SK-N-MC (cell line): Measurements from ENCODE around the gene CACNA2D1.

Experiments
- DNase-seq: peaks from one replicate; pipeline ENCODE4 v3.0.0-alpha.2; 2011; ENCODE audit warnings: low read depth, low spot score
- H3K27ac ChIP-seq: fragments of 200-600 bp; sonication (generic); 2 replicates; pipeline ENCODE4 v1.5.1; 2016; ENCODE audit warnings: mixed run types
- H3K36me3 ChIP-seq: fragments of 200-600 bp; sonication (generic); 2 replicates; pipeline ENCODE4 v1.6.1; 2017; ENCODE audit warnings: antibody characterized with exemption, low read length, mixed read lengths; ENCODE audit not compliant: insufficient read depth
- H3K4me3 ChIP-seq: fragments of 200-600 bp; sonication (generic); 2 replicates; pipeline ENCODE4 v1.5.1; 2016
- H3K9ac ChIP-seq: fragments of 200-600 bp; sonication (generic); 2 replicates; pipeline ENCODE4 v1.8.0; 2017; ENCODE audit warnings: mixed run types, mixed read lengths; ENCODE audit not compliant: insufficient read length
- H3K9me3 ChIP-seq: fragments of 200-600 bp; sonication (generic); 2 replicates; pipeline ENCODE4 v1.6.1; 2017; ENCODE audit warnings: low read depth, mild to moderate bottlenecking, antibody characterized with exemption, low read length, moderate library complexity, mixed read lengths
- EZH2 ChIP-seq: fragments of 200-600 bp; sonication (generic); IDR thresholded peaks from one replicate; pipeline ENCODE4 v1.6.1; 2017; ENCODE audit warnings: antibody characterized with exemption
- FOXP2 ChIP-seq: optimal IDR thresholded peaks from 2 replicates; pipeline ENCODE3; 2011; ENCODE audit warnings: mild to moderate bottlenecking, moderate library complexity; ENCODE audit not compliant: insufficient read depth; ENCODE audit errors: extremely low read length, control extremely low read depth
- POLR2AphosphoS5 ChIP-seq: IDR thresholded peaks from 2 replicates; pipeline ENCODE4 v1.6.1; 2012; ENCODE audit warnings: mild to moderate bottlenecking, low read depth, low read length, borderline replicate concordance

The CACNA2D1 gene

GRCh38 chr7:82464372-82464771 lies 20.8 kb upstream of the CACNA2D1 start:
- no peak for DNase-seq
- Histone ChIP-seq H3K27ac (no peak overlapping the region), H3K4me3 (no peak overlapping the region), H3K9me3 (no peaks in the 10 kb centered on the region), H3K36me3 (no peaks in the 10 kb centered on the region), H3K9ac (no peak overlapping the region)
- TF ChIP-seq POLR2AphosphoS5 (no peak), FOXP2 (no peak), EZH2 (no peak)

- DNase-seq: no peak
- TF ChIP-seq FOXP2: no peak
- no peaks in the 10 kb centered on the region for H3K9me3 ChIP-seq
These were observed 11.7 kb upstream of the CACNA2D1 start for GRCh38 chr7:82455295-82455694.

GRCh38 chr7:82450759-82451158 lies 7.2 kb upstream of the CACNA2D1 start:
- TF ChIP-seq FOXP2: no peak
- no peak for TF ChIP-seq POLR2AphosphoS5
- no peak for TF ChIP-seq EZH2
- DNase-seq: no peak

More at GRCh38 chr7:82455295-82455694, 11.7 kb upstream of the CACNA2D1 start:
- Histone ChIP-seq H3K27ac (no peak overlapping the region), H3K36me3 (no peaks in the 10 kb centered on the region), H3K4me3 (no peak overlapping the region), H3K9ac (no peak overlapping the region)

GRCh38 chr7:82449910-82450309 lies 6.3 kb upstream of the CACNA2D1 start:
- TF ChIP-seq FOXP2 (no peak), EZH2 (no peak), POLR2AphosphoS5 (no peak)
- Histone ChIP-seq H3K9ac (no peak overlapping the region), H3K36me3 (no peaks in the 10 kb centered on the region), H3K9me3 (no peaks in the 10 kb centered on the region), H3K27ac (peak overlapping the region; percentile 73), H3K4me3 (peak overlapping the region; percentile 4; the same call in 1 of the 2 replicates)
- DNase-seq: no peak

More at GRCh38 chr7:82450759-82451158, 7.2 kb upstream of the CACNA2D1 start:
- Histone ChIP-seq H3K9me3 (no peaks in the 10 kb centered on the region), H3K27ac (no peak overlapping the region), H3K4me3 (no peak overlapping the region), H3K36me3 (no peaks in the 10 kb centered on the region), H3K9ac (no peak overlapping the region)

GRCh38 chr7:82446897-82447296 lies 3.3 kb upstream of the CACNA2D1 start:
- H3K9ac ChIP-seq: no peak overlapping the region
- TF ChIP-seq EZH2 (no peak), POLR2AphosphoS5 (no peak), FOXP2 (no peak)
- no peaks in the 10 kb centered on the region for H3K9me3 ChIP-seq
- no peak for DNase-seq
- no peaks in the 10 kb centered on the region for H3K36me3 ChIP-seq
- H3K4me3 ChIP-seq: no peak overlapping the region
- H3K27ac ChIP-seq: no peak overlapping the region

GRCh38 chr7:82445271-82445670 lies 1.7 kb upstream of the CACNA2D1 start:
- TF ChIP-seq EZH2 (no peak), FOXP2 (no peak), POLR2AphosphoS5 (no peak)
- peak overlapping the region; percentile 1 for H3K9ac ChIP-seq
- H3K4me3 ChIP-seq: no peak overlapping the region
- H3K9me3 ChIP-seq: no peaks in the 10 kb centered on the region
- DNase-seq: no peak
- H3K27ac ChIP-seq: no peak overlapping the region
- H3K36me3 ChIP-seq: no peaks in the 10 kb centered on the region

GRCh38 chr7:82444220-82444909 lies 788 bp upstream of the CACNA2D1 start:
- no peaks in the 10 kb centered on the region for H3K9me3 ChIP-seq
- H3K4me3 ChIP-seq: peak overlapping the region; percentile 98
- TF ChIP-seq FOXP2 (peak; percentile 53), POLR2AphosphoS5 (no peak)
- H3K36me3 ChIP-seq: no peaks in the 10 kb centered on the region
- peak overlapping the region; percentile 88; the same call in 1 of the 2 replicates for H3K27ac ChIP-seq
- H3K9ac ChIP-seq: peak overlapping the region; percentile 71
- no peak for DNase-seq

GRCh38 chr7:82443036-82443546 lies 486 bp downstream of the CACNA2D1 start:
- Histone ChIP-seq H3K36me3 (no peaks in the 10 kb centered on the region), H3K27ac (peak overlapping the region; percentile 88), H3K9me3 (no peaks in the 10 kb centered on the region), H3K4me3 (peak overlapping the region; percentile 98), H3K9ac (peak overlapping the region; percentile 94)
- DNase-seq: no peak
- no peak for TF ChIP-seq FOXP2
- no peak for TF ChIP-seq POLR2AphosphoS5
- no peak for TF ChIP-seq EZH2

- H3K9me3 ChIP-seq: no peaks in the 10 kb centered on the region
- TF ChIP-seq EZH2 (no peak), POLR2AphosphoS5 (no peak), FOXP2 (no peak)
- peak overlapping the region; percentile 98 for H3K4me3 ChIP-seq
- H3K9ac ChIP-seq: peak overlapping the region; percentile 94
- DNase-seq: no peak
- peak overlapping the region; percentile 88 for H3K27ac ChIP-seq
- no peaks in the 10 kb centered on the region for H3K36me3 ChIP-seq
These were observed 1.0 kb downstream of the CACNA2D1 start for GRCh38 chr7:82442492-82443035.
